Osteocyte (in vitro differentiated cells): ENCODE data around the gene MYO1H. TPM values are rescaled to one million over a fixed set of nuclear protein-coding genes. Genes with fewer than 3 reads are reported as not detected.

Source experiments
- DNase-seq: peaks from one replicate; pipeline ENCODE4 v3.0.0; 2021; ENCODE audit warnings: mixed read lengths; ENCODE audit not compliant: unreplicated experiment; ENCODE audit errors: extremely low spot score
- H3K27ac Mint-ChIP-seq: one replicate; pipeline ENCODE4 v1.8.0; 2021; ENCODE audit warnings: mild to moderate bottlenecking, mixed read lengths; ENCODE audit not compliant: unreplicated experiment
- H3K27me3 Mint-ChIP-seq: one replicate; pipeline ENCODE4 v1.8.0; 2021; ENCODE audit warnings: mixed read lengths; ENCODE audit not compliant: unreplicated experiment
- H3K36me3 Mint-ChIP-seq: one replicate; pipeline ENCODE4 v1.8.0; 2021; ENCODE audit warnings: mixed read lengths; ENCODE audit not compliant: unreplicated experiment
- H3K4me1 Mint-ChIP-seq: one replicate; pipeline ENCODE4 v1.8.0; 2021; ENCODE audit warnings: mixed read lengths; ENCODE audit not compliant: unreplicated experiment
- H3K4me3 Mint-ChIP-seq: one replicate; pipeline ENCODE4 v1.8.0; 2021; ENCODE audit warnings: mild to moderate bottlenecking, moderate library complexity, mixed read lengths; ENCODE audit not compliant: unreplicated experiment
- H3K9me3 Mint-ChIP-seq: one replicate; pipeline ENCODE4 v1.8.0; 2021; ENCODE audit warnings: mixed read lengths; ENCODE audit not compliant: unreplicated experiment
- total RNA-seq: library from RNA; stranded (reverse); gene quantifications from 2 replicates; pipeline ENCODE4 v1.2.1, GENCODE V29; 2021
- TF ChIP-seq, protein P1 (sequence below): fragments of 200-600 bp; sonication (generic); IDR thresholded peaks from 2 replicates; pipeline ENCODE4 v1.5.0; 2021; ENCODE audit warnings: antibody characterized with exemption, mild to moderate bottlenecking, moderate library complexity

MYO1H gene
- total RNA-seq, 1 donor from 2014 or later = not detected

- no peaks in the 10 kb centered on the region for H3K27me3 Mint-ChIP-seq
- H3K9me3 Mint-ChIP-seq = no peaks in the 10 kb centered on the region
- no peak overlapping the region for H3K27ac Mint-ChIP-seq
- no peak for DNase-seq
- no peak overlapping the region for H3K4me3 Mint-ChIP-seq
- TF ChIP-seq, protein P1, sequence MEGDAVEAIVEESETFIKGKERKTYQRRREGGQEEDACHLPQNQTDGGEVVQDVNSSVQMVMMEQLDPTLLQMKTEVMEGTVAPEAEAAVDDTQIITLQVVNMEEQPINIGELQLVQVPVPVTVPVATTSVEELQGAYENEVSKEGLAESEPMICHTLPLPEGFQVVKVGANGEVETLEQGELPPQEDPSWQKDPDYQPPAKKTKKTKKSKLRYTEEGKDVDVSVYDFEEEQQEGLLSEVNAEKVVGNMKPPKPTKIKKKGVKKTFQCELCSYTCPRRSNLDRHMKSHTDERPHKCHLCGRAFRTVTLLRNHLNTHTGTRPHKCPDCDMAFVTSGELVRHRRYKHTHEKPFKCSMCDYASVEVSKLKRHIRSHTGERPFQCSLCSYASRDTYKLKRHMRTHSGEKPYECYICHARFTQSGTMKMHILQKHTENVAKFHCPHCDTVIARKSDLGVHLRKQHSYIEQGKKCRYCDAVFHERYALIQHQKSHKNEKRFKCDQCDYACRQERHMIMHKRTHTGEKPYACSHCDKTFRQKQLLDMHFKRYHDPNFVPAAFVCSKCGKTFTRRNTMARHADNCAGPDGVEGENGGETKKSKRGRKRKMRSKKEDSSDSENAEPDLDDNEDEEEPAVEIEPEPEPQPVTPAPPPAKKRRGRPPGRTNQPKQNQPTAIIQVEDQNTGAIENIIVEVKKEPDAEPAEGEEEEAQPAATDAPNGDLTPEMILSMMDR = no peak
- peaks cover 46% of the 10 kb centered on the region for H3K36me3 Mint-ChIP-seq
- H3K4me1 Mint-ChIP-seq = no peaks in the 10 kb centered on the region
Observed at GRCh38 chr12:109495012-109495411, 147.3 kb downstream of the MYO1H start.

DNA sequence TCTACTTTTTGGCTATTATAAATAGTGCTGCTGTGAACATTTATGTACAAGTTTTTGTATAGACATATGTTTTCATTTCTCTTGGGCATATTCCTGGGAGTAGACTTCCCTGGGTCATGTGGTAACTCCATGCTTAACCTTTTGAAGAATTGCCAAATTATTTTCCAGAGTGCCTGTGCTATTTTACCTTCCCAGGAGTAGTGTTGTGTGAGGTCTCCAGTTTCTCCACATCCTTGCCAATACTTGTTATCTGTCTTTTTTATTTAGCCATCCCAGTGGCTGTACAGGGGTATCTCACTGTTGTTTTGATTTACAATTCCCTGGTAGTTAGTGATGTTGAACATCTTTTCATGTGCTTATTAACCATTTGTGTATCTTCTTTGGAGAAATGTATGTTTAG, 148.6 kb downstream of the MYO1H start:
- H3K27me3 Mint-ChIP-seq = no peaks in the 10 kb centered on the region
- no peaks in the 10 kb centered on the region for H3K4me1 Mint-ChIP-seq
- DNase-seq = no peak
- TF ChIP-seq, protein P1 = no peak
- H3K9me3 Mint-ChIP-seq = no peaks in the 10 kb centered on the region
- H3K4me3 Mint-ChIP-seq = no peak overlapping the region
- no peak overlapping the region for H3K27ac Mint-ChIP-seq
- peaks cover 56% of the 10 kb centered on the region for H3K36me3 Mint-ChIP-seq

DNA sequence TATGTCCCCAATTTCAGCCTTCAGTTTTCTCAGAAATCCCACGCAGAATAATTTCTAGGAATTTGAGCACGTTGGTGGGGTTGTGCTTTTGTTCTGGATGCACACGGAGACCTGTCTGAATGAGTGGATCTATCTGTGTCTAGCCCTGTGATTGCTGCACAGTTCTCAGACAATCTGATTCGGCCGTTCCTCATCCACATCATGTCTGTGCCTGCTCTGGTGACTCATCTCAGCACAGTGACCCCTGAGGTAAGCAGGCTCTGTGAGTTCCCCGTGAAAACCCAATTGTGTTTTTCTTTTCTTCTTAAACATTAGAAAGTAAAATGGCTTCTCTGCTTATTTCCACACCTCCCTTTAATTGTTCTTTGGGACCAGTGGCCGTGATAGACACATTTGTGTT, 150.0 kb downstream of the MYO1H start:
- Mint-ChIP-seq H3K27ac (no peak overlapping the region), H3K4me3 (no peak overlapping the region), H3K27me3 (no peaks in the 10 kb centered on the region), H3K9me3 (no peaks in the 10 kb centered on the region), H3K36me3 (peaks cover 58% of the 10 kb centered on the region), H3K4me1 (no peaks in the 10 kb centered on the region)
- no peak for DNase-seq
- TF ChIP-seq, protein P1 = no peak

Other genes starting within 250 kb of the MYO1H start
- 4.4 and 5.4 TPM in 2 replicates for gene ACACB, start 231.3 kb upstream of the MYO1H start, total RNA-seq
- gene FOXN4, start 38.6 kb upstream of the MYO1H start, total RNA-seq = not detected in 2 replicates
- 43.1 and 43.5 TPM in 2 replicates for gene KCTD10, start 129.4 kb downstream of the MYO1H start, total RNA-seq
- 33.0 and 37.0 TPM in 2 replicates for gene UBE3B, start 129.7 kb downstream of the MYO1H start, total RNA-seq
- 19.5 and 20.6 TPM in 2 replicates for gene MMAB, start 225.6 kb downstream of the MYO1H start, total RNA-seq
- gene MVK, start 225.9 kb downstream of the MYO1H start, total RNA-seq = 10.5 and 13.0 TPM in 2 replicates